HFFc6 (cell line): ENCODE measurements around the gene CHMP6. TPM values are rescaled to one million over a fixed set of nuclear protein-coding genes. Genes with fewer than 3 reads are reported as not detected.

Experiments
- DNase-seq: peaks from one replicate; pipeline ENCODE4 v3.0.0-alpha.2; 2018
- H3K27ac Mint-ChIP-seq: 2 replicates; pipeline ENCODE4 v1.8.0; 2020; ENCODE audit warnings: mild to moderate bottlenecking, mixed read lengths
- H3K27me3 Mint-ChIP-seq: 2 replicates; pipeline ENCODE4 v1.8.0; 2021; ENCODE audit warnings: mild to moderate bottlenecking, moderate library complexity, mixed read lengths; ENCODE audit not compliant: insufficient read depth
- H3K36me3 Mint-ChIP-seq: 2 replicates; pipeline ENCODE4 v1.8.0; 2021; ENCODE audit warnings: low read depth, mixed read lengths
- H3K4me1 Mint-ChIP-seq: 2 replicates; pipeline ENCODE4 v1.8.0; 2020; ENCODE audit warnings: low read depth, mixed read lengths
- H3K4me3 Mint-ChIP-seq: 2 replicates; pipeline ENCODE4 v1.8.0; 2020; ENCODE audit warnings: mild to moderate bottlenecking, moderate library complexity, mixed read lengths
- H3K9me3 Mint-ChIP-seq: 2 replicates; pipeline ENCODE4 v1.8.0; 2020; ENCODE audit warnings: mild to moderate bottlenecking, mixed read lengths
- total RNA-seq, 6 experiments: library from RNA; stranded (reverse); fragmentation: NEBNext Ultra II Directional; extraction: Animal tissue kit (Norgen Biotek cat#: 25700); gene quantifications; 2 replicates in 1 of 6; 3 replicates in 5 of 6; pipeline ENCODE4 v1.2.3, GENCODE V29; 2021
- TF ChIP-seq, protein P1 (sequence below): fragments of 200-600 bp; sonication (generic); IDR thresholded peaks from 2 replicates; pipeline ENCODE4 v1.5.0; 2021; ENCODE audit warnings: antibody characterized with exemption, mild to moderate bottlenecking

The CHMP6 gene
- total RNA-seq, 6 experiments from 2014 or later, result 27.6 to 38.5 (median 31.5) TPM

DNA sequence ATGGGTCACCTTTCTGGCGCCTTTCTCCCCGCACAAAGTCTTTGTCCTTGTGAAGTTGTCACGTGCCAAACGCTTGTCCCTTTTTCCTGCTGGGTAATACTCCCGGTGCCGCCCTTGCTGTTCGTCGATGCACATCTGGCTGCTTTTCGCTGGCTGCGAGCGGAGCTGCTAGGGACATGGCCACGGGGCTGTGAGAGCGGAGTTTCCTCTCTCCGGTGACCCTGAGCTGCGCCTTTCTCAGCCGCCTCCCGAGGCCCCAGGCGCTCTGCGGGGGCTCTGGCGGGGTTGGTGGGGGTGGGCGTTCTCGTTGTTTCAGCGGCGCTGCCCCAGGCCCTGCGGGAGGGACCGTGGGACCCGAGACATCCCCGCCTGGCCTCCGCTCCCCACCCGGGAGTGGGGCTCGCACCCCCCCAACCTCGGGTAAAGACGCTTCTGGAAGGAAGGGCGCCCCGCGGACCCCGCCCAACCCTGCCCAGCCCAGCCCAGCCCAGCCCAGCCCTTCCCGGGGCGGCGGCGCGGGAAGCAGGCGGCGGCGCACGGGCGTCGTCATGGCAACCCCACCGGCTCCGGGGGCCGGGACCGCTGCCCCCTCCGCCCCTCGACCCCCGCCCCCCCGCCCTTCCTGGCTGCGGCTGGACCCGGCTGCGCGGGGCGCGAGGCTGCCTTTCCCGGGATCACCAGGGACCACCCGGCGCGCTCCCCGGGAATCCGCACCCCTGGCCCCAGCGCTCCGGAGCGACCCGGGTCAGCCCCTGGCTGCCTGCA is 12.3 kb downstream of the CHMP6 start:
- Mint-ChIP-seq H3K27me3 (peaks cover 36% of the 10 kb centered on the region), H3K27ac (no peak overlapping the region), H3K4me3 (0 out of 2 replicates have a peak overlapping the region, but pooled peaks have one; percentile 28), H3K36me3 (no peaks in the 10 kb centered on the region), H3K4me1 (peaks cover 15% of the 10 kb centered on the region), H3K9me3 (no peaks in the 10 kb centered on the region)
- TF ChIP-seq, protein P1, sequence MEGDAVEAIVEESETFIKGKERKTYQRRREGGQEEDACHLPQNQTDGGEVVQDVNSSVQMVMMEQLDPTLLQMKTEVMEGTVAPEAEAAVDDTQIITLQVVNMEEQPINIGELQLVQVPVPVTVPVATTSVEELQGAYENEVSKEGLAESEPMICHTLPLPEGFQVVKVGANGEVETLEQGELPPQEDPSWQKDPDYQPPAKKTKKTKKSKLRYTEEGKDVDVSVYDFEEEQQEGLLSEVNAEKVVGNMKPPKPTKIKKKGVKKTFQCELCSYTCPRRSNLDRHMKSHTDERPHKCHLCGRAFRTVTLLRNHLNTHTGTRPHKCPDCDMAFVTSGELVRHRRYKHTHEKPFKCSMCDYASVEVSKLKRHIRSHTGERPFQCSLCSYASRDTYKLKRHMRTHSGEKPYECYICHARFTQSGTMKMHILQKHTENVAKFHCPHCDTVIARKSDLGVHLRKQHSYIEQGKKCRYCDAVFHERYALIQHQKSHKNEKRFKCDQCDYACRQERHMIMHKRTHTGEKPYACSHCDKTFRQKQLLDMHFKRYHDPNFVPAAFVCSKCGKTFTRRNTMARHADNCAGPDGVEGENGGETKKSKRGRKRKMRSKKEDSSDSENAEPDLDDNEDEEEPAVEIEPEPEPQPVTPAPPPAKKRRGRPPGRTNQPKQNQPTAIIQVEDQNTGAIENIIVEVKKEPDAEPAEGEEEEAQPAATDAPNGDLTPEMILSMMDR, result no peak
- no peak for DNase-seq

GRCh38 chr17:81006891-81007290 is 15.2 kb downstream of the CHMP6 start:
- TF ChIP-seq, protein P1, result no peak
- Mint-ChIP-seq H3K27me3 (peaks cover 30% of the 10 kb centered on the region), H3K4me1 (peaks cover 11% of the 10 kb centered on the region), H3K27ac (no peak overlapping the region), H3K9me3 (peaks cover 14% of the 10 kb centered on the region), H3K36me3 (peaks cover 11% of the 10 kb centered on the region), H3K4me3 (no peak overlapping the region)
- no peak for DNase-seq

GRCh38 chr17:81008140-81008539 is 16.5 kb downstream of the CHMP6 start:
- no peak for DNase-seq
- TF ChIP-seq, protein P1, result no peak
- H3K4me3 Mint-ChIP-seq, result no peak overlapping the region
- H3K27ac Mint-ChIP-seq, result no peak overlapping the region
- H3K36me3 Mint-ChIP-seq, result peaks cover 14% of the 10 kb centered on the region
- H3K4me1 Mint-ChIP-seq, result peaks cover 8% of the 10 kb centered on the region
- H3K27me3 Mint-ChIP-seq, result peaks cover 20% of the 10 kb centered on the region
- H3K9me3 Mint-ChIP-seq, result peaks cover 17% of the 10 kb centered on the region

- Mint-ChIP-seq H3K36me3 (peaks cover 14% of the 10 kb centered on the region), H3K27me3 (peaks cover 14% of the 10 kb centered on the region), H3K9me3 (peaks cover 17% of the 10 kb centered on the region), H3K4me1 (peaks cover 8% of the 10 kb centered on the region), H3K27ac (no peak overlapping the region), H3K4me3 (no peak overlapping the region)
- DNase-seq, result no peak
- TF ChIP-seq, protein P1, result no peak
Observed at GRCh38 chr17:81009136-81009535, 17.5 kb downstream of the CHMP6 start.

GRCh38 chr17:81010935-81011334 is 19.3 kb downstream of the CHMP6 start:
- peaks cover 24% of the 10 kb centered on the region for H3K9me3 Mint-ChIP-seq
- TF ChIP-seq, protein P1, result no peak
- H3K4me1 Mint-ChIP-seq, result peaks cover 8% of the 10 kb centered on the region
- H3K27me3 Mint-ChIP-seq, result peaks cover 5% of the 10 kb centered on the region; the same call in 1 of the 2 replicates
- no peak overlapping the region for H3K4me3 Mint-ChIP-seq
- H3K27ac Mint-ChIP-seq, result no peak overlapping the region; the same call in 1 of the 2 replicates
- H3K36me3 Mint-ChIP-seq, result peaks cover 20% of the 10 kb centered on the region
- no peak for DNase-seq
